ENCODE results near the gene NRXN3.

Gene NRXN3

DNA sequence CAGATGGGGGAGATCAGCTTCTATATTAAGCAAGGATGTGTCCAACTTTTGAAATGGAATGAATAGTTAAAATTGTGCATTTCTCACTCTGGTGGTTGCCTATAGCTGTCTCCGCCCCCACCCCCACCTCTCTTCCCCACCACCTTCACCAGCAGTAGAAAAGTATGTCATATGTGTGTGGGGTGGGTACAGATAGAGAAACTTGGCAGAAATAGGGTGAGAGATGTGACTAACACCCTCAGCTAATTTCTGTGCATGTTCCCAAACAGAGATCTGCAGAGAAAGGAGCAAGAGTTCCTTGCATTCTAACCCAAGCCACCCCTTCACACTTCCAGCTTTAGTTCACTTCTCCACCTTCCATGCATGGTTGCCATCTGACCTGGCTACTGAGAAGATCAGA, 980.1 kb downstream of the NRXN3 start:
- H3K4me3 ChIP-seq (ENCODE audit: low read depth, low read length) = no peak overlapping the region
- no peaks in the 10 kb centered on the region; the same call in 1 of the 2 replicates for H3K9me3 ChIP-seq (ENCODE audit: control insufficient read depth, insufficient read depth, low read depth, low read length)
- no peak for TF ChIP-seq ZBTB7A (tag by site-specific recombination; IDR thresholded peaks at IDR 0.05; ENCODE audit: low read depth)
- no peak for TF ChIP-seq ZNF114 (tag by site-specific recombination; IDR thresholded peaks at IDR 0.05)
- no peak for TF ChIP-seq ZNF837 (tag by site-specific recombination; IDR thresholded peaks at IDR 0.05)
- no peak for TF ChIP-seq WT1 (tag by site-specific recombination; IDR thresholded peaks at IDR 0.05)
- no peak for TF ChIP-seq GLI4 (tag by site-specific recombination; IDR thresholded peaks at IDR 0.05)
- no peak for TF ChIP-seq ZNF184 (tag by site-specific recombination; IDR thresholded peaks at IDR 0.05)
- no peak for TF ChIP-seq ZNF776 (tag by site-specific recombination; IDR thresholded peaks at IDR 0.05; ENCODE audit: borderline replicate concordance)
- TF ChIP-seq KLF9 (tag by site-specific recombination; IDR thresholded peaks at IDR 0.05; ENCODE audit: low read depth) = no peak
- no peak for TF ChIP-seq ZNF792 (tag by site-specific recombination; IDR thresholded peaks at IDR 0.05)
- TF ChIP-seq, protein P1, sequence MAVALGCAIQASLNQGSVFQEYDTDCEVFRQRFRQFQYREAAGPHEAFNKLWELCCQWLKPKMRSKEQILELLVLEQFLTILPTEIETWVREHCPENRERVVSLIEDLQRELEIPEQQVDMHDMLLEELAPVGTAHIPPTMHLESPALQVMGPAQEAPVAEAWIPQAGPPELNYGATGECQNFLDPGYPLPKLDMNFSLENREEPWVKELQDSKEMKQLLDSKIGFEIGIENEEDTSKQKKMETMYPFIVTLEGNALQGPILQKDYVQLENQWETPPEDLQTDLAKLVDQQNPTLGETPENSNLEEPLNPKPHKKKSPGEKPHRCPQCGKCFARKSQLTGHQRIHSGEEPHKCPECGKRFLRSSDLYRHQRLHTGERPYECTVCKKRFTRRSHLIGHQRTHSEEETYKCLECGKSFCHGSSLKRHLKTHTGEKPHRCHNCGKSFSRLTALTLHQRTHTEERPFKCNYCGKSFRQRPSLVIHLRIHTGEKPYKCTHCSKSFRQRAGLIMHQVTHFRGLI (tag by site-specific recombination; IDR thresholded peaks at IDR 0.05) = no peak
- no peak for TF ChIP-seq ZFP3 (tag by site-specific recombination; IDR thresholded peaks at IDR 0.05; ENCODE audit: low read depth)
- TF ChIP-seq KLF16 (tag by site-specific recombination; IDR thresholded peaks at IDR 0.05) = no peak
- no peak for TF ChIP-seq ZNF530 (tag by site-specific recombination; IDR thresholded peaks at IDR 0.05; ENCODE audit: low read depth)
- TF ChIP-seq ZNF155 (tag by site-specific recombination; IDR thresholded peaks at IDR 0.05) = no peak
- no peak for TF ChIP-seq YY1 (tag by site-specific recombination; IDR thresholded peaks at IDR 0.05)
- no peak overlapping the region for H3K27ac ChIP-seq (ENCODE audit: extremely low read depth, low read depth, low read length)
- H3K36me3 ChIP-seq (ENCODE audit: control insufficient read depth in 2 of 2, insufficient read depth in 1 of 2, low read length in 2 of 2) = no peaks in the 10 kb centered on the region
- POLR2A ChIA-PET = no interaction called here
- CTCF ChIA-PET = no interaction called here
- no peaks in the 10 kb centered on the region for H3K4me1 ChIP-seq (ENCODE audit: control insufficient read depth, insufficient read depth, low read length)

DNA sequence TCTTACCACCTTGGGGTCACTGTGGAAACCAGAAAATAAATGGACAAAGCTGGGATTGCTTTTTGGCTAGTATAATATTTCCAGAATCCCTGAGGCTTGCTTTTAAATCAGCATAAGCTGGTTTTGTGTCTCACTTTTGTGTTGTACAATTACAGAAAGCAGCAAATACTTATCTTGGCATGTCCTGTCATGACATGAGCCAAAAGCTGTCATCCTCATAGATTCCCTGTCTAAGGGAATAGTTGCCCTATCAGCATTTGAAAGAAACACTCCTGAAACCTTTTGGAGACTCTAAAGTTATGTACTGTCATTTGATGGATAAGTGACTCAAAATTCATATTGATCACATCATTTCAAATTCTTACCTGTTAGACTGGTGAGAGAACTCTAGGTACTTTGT, 987.2 kb downstream of the NRXN3 start:
- Histone ChIP-seq H3K9me3 (ENCODE audit: control insufficient read depth, insufficient read depth, low read depth, low read length) (no peaks in the 10 kb centered on the region; the same call in 1 of the 2 replicates), H3K4me3 (ENCODE audit: low read depth, low read length) (no peak overlapping the region), H3K4me1 (ENCODE audit: control insufficient read depth, insufficient read depth, low read length) (no peaks in the 10 kb centered on the region), H3K36me3 (ENCODE audit: control insufficient read depth in 2 of 2, insufficient read depth in 1 of 2, low read length in 2 of 2) (no peaks in the 10 kb centered on the region), H3K27ac (ENCODE audit: extremely low read depth, low read depth, low read length) (no peak overlapping the region)
- POLR2A ChIA-PET = no interaction called here
- CTCF ChIA-PET = no interaction called here
- TF ChIP-seq ZNF335 (tag by site-specific recombination; conservative IDR thresholded peaks at IDR 0.05) (no peak), HOXD13 (CRISPR knock-in tag; IDR thresholded peaks at IDR 0.05; ENCODE audit: borderline replicate concordance) (no peak), GLIS1 (tag by site-specific recombination; IDR thresholded peaks at IDR 0.05) (no peak), WT1 (tag by site-specific recombination; IDR thresholded peaks at IDR 0.05) (no peak), ZEB2 (tag by site-specific recombination; IDR thresholded peaks at IDR 0.05) (no peak), SALL2 (tag by site-specific recombination; IDR thresholded peaks at IDR 0.05; ENCODE audit: borderline replicate concordance) (no peak), ZNF112 (tag by site-specific recombination; IDR thresholded peaks at IDR 0.05) (no peak), KLF10 (tag by site-specific recombination; IDR thresholded peaks at IDR 0.05) (no peak), ZNF776 (tag by site-specific recombination; IDR thresholded peaks at IDR 0.05; ENCODE audit: borderline replicate concordance) (no peak), ZNF600 (tag by site-specific recombination; IDR thresholded peaks at IDR 0.05) (no peak), ZNF660 (tag by site-specific recombination; IDR thresholded peaks at IDR 0.05) (no peak)
- TF ChIP-seq, protein P2, sequence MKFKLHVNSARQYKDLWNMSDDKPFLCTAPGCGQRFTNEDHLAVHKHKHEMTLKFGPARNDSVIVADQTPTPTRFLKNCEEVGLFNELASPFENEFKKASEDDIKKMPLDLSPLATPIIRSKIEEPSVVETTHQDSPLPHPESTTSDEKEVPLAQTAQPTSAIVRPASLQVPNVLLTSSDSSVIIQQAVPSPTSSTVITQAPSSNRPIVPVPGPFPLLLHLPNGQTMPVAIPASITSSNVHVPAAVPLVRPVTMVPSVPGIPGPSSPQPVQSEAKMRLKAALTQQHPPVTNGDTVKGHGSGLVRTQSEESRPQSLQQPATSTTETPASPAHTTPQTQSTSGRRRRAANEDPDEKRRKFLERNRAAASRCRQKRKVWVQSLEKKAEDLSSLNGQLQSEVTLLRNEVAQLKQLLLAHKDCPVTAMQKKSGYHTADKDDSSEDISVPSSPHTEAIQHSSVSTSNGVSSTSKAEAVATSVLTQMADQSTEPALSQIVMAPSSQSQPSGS (tag by site-specific recombination; IDR thresholded peaks at IDR 0.05; ENCODE audit: low read depth) = no peak
- TF ChIP-seq, protein P3, sequence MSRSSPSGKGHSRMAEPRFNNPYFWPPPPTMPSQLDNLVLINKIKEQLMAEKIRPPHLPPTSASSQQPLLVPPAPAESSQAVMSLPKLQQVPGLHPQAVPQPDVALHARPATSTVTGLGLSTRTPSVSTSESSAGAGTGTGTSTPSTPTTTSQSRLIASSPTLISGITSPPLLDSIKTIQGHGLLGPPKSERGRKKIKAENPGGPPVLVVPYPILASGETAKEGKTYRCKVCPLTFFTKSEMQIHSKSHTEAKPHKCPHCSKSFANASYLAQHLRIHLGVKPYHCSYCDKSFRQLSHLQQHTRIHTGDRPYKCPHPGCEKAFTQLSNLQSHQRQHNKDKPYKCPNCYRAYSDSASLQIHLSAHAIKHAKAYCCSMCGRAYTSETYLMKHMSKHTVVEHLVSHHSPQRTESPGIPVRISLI (tag by site-specific recombination; IDR thresholded peaks at IDR 0.05) = no peak
- TF ChIP-seq, protein P4, sequence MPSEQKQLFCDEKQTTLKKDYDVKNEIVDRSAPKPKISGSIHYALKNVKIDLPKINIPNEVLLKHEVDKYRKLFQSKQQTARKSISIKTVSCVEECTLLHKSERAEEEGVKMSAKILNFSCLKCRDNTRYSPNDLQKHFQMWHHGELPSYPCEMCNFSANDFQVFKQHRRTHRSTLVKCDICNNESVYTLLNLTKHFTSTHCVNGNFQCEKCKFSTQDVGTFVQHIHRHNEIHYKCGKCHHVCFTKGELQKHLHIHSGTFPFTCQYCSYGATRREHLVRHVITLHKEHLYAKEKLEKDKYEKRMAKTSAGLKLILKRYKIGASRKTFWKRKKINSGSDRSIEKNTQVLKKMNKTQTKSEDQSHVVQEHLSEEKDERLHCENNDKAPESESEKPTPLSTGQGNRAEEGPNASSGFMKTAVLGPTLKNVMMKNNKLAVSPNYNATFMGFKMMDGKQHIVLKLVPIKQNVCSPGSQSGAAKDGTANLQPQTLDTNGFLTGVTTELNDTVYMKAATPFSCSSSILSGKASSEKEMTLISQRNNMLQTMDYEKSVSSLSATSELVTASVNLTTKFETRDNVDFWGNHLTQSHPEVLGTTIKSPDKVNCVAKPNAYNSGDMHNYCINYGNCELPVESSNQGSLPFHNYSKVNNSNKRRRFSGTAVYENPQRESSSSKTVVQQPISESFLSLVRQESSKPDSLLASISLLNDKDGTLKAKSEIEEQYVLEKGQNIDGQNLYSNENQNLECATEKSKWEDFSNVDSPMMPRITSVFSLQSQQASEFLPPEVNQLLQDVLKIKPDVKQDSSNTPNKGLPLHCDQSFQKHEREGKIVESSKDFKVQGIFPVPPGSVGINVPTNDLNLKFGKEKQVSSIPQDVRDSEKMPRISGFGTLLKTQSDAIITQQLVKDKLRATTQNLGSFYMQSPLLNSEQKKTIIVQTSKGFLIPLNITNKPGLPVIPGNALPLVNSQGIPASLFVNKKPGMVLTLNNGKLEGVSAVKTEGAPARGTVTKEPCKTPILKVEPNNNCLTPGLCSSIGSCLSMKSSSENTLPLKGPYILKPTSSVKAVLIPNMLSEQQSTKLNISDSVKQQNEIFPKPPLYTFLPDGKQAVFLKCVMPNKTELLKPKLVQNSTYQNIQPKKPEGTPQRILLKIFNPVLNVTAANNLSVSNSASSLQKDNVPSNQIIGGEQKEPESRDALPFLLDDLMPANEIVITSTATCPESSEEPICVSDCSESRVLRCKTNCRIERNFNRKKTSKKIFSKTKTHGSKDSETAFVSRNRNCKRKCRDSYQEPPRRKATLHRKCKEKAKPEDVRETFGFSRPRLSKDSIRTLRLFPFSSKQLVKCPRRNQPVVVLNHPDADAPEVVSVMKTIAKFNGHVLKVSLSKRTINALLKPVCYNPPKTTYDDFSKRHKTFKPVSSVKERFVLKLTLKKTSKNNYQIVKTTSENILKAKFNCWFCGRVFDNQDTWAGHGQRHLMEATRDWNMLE (tag by site-specific recombination; conservative IDR thresholded peaks at IDR 0.05; ENCODE audit: low read depth) = no peak
- TF ChIP-seq, protein P5, sequence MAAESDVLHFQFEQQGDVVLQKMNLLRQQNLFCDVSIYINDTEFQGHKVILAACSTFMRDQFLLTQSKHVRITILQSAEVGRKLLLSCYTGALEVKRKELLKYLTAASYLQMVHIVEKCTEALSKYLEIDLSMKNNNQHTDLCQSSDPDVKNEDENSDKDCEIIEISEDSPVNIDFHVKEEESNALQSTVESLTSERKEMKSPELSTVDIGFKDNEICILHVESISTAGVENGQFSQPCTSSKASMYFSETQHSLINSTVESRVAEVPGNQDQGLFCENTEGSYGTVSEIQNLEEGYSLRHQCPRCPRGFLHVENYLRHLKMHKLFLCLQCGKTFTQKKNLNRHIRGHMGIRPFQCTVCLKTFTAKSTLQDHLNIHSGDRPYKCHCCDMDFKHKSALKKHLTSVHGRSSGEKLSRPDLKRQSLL (tag by site-specific recombination; IDR thresholded peaks at IDR 0.05) = no peak
